K562 (cell line): ENCODE measurements around the gene AIRE. TPM values are rescaled to one million over a fixed set of nuclear protein-coding genes. Genes with fewer than 3 reads are reported as not detected.

Source experiments
- CEBPG ChIP-seq, 3 experiments: fragments of 200-800 bp in 1 of 3; sonication (Bioruptor generic) in 1 of 3; sonication (generic) in 1 of 3; formaldehyde crosslinking in 1 of 3; IDR thresholded peaks in 2 of 3; conservative IDR thresholded peaks in 1 of 3; 2 replicates each; pipeline versions ENCODE4 v1.6.1 to v1.8.0; 2016 to 2022; ENCODE audit warnings: missing compliant biosample characterization in 2 of 3, missing genetic modification characterization in 2 of 3, mild to moderate bottlenecking in 1 of 3, missing genetic modification reagents in 1 of 3
- CREBBP ChIP-seq: IDR thresholded peaks from one replicate; pipeline ENCODE4 v1.6.1; 2012; ENCODE audit warnings: low read depth, mild to moderate bottlenecking, control low read depth, inconsistent platforms, low read length
- CREM ChIP-seq: IDR thresholded peaks from 2 replicates; pipeline ENCODE4 v1.6.1; 2014; ENCODE audit warnings: antibody characterized with exemption, low read depth
- FOSL1 ChIP-seq: fragments of 200-800 bp; sonication (Bioruptor generic); conservative IDR thresholded peaks from 2 replicates; pipeline ENCODE4 v1.6.1; 2016; ENCODE audit warnings: missing genetic modification characterization, missing compliant biosample characterization
- FOXK1 ChIP-seq: sonication (generic); formaldehyde crosslinking; IDR thresholded peaks from 2 replicates; pipeline ENCODE4 v1.8.0; 2022; ENCODE audit warnings: missing genetic modification reagents, mild to moderate bottlenecking, borderline replicate concordance
- FUS ChIP-seq: fragments of 200-400 bp; formaldehyde crosslinking; optimal IDR thresholded peaks from 2 replicates; pipeline ENCODE3; 2017; ENCODE audit warnings: low read depth, low read length
- GMEB1 ChIP-seq: fragments of 250-450 bp; sonication (Bioruptor Pico); IDR thresholded peaks from 2 replicates; pipeline ENCODE4 v1.4.0; 2020; ENCODE audit warnings: mild to moderate bottlenecking
- IFI16 ChIP-seq: fragments of 250-450 bp; sonication (Bioruptor Pico); IDR thresholded peaks from 2 replicates; pipeline ENCODE4 v2.1.2; 2022; ENCODE audit warnings: mild to moderate bottlenecking, inconsistent platforms
- MBD2 ChIP-seq: sonication (generic); IDR thresholded peaks from 2 replicates; pipeline ENCODE4 v1.6.1; 2016; ENCODE audit warnings: low read depth, borderline replicate concordance
- MIER1 ChIP-seq: fragments of 450-650 bp; IDR thresholded peaks from 2 replicates; pipeline ENCODE4 v1.6.1; 2016; ENCODE audit warnings: antibody characterized with exemption, mild to moderate bottlenecking, low read depth
- NEUROD1 ChIP-seq: fragments of 150-350 bp; IDR thresholded peaks from 2 replicates; pipeline ENCODE4 v1.6.1; 2014; ENCODE audit warnings: borderline replicate concordance, low read length, low read depth; ENCODE audit not compliant: partially characterized antibody
- PHTF2 ChIP-seq: fragments of 250-450 bp; sonication (Bioruptor Pico); IDR thresholded peaks from 2 replicates; pipeline ENCODE4 v1.5.0; 2021; ENCODE audit warnings: mild to moderate bottlenecking
- RBM34 ChIP-seq: fragments of 200-400 bp; formaldehyde crosslinking; IDR thresholded peaks from 2 replicates; pipeline ENCODE4 v1.6.1; 2018; ENCODE audit warnings: low read length, borderline replicate concordance; ENCODE audit not compliant: insufficient read depth
- SAP30 ChIP-seq: fragments of 200-600 bp; sonication (generic); IDR thresholded peaks from 2 replicates; pipeline ENCODE4 v1.6.1; 2012; ENCODE audit warnings: borderline replicate concordance, low read depth, mild to moderate bottlenecking, moderate library complexity, low read length, control low read depth, inconsistent platforms; ENCODE audit not compliant: insufficient read depth, poor library complexity, severe bottlenecking
- SP1 ChIP-seq: sonication (generic); formaldehyde crosslinking; IDR thresholded peaks from 2 replicates; pipeline ENCODE4 v1.8.1; 2022; ENCODE audit warnings: mild to moderate bottlenecking, missing genetic modification reagents
- STAG1 ChIP-seq: sonication (generic); formaldehyde crosslinking; IDR thresholded peaks from 2 replicates; pipeline ENCODE4 v1.5.0; 2020; ENCODE audit warnings: missing genetic modification reagents, borderline replicate concordance
- TAF15 ChIP-seq: fragments of 200-400 bp; formaldehyde crosslinking; IDR thresholded peaks from 2 replicates; pipeline ENCODE4 v1.6.1; 2017; ENCODE audit warnings: mild to moderate bottlenecking, low read depth, low read length, moderate library complexity
- TRIM25 ChIP-seq: fragments of 450-650 bp; IDR thresholded peaks from 2 replicates; pipeline ENCODE4 v1.7.0; 2016; ENCODE audit warnings: borderline replicate concordance
- ZKSCAN3 ChIP-seq: fragments of 250-450 bp; sonication (Bioruptor Pico); IDR thresholded peaks from 2 replicates; pipeline ENCODE4 v1.4.0; 2020
- ZNF212 ChIP-seq: fragments of 450-650 bp; formaldehyde crosslinking; IDR thresholded peaks from 2 replicates; pipeline ENCODE4 v1.4.0; 2020; ENCODE audit warnings: mild to moderate bottlenecking
- ZNF384 ChIP-seq: IDR thresholded peaks from 2 replicates; pipeline ENCODE4 v1.6.1; 2012; ENCODE audit warnings: low read depth, low read length, improper control_type of control experiment
- ZNF449 ChIP-seq: fragments of 250-450 bp; sonication (Bioruptor Pico); IDR thresholded peaks from 2 replicates; pipeline ENCODE4 v1.8.0; 2022; ENCODE audit warnings: moderate library complexity, mild to moderate bottlenecking, inconsistent platforms
- polyA plus RNA-seq, 8 experiments: library from polyadenylated mRNA; depleted of rRNA in 4 of 8; stranded (reverse) in 5 of 8; unstranded in 3 of 8; fragments of >200 nt; fragmentation: Nextera tagmentation in 2 of 8; fragmentation: Illumina TruSeq in 1 of 8; extraction: Ambion mirVana in 2 of 8; extraction: Trizol in 1 of 8; gene quantifications; 2 replicates each; pipeline versions ENCODE4 v1.2.1 to v1.2.3, GENCODE V29; 2011 to 2014; ENCODE audit warnings: inconsistent platforms in 1 of 8, missing spikeins in 1 of 8
- total RNA-seq, 7 experiments: library from RNA; depleted of rRNA in 6 of 7; stranded (reverse); fragments of >200 nt in 6 of 7; fragmentation: Illumina TruSeq in 2 of 7; extraction: Trizol in 2 of 7; gene quantifications; 2 replicates each; pipeline versions ENCODE4 v1.2.1 to v1.2.3, GENCODE V29; 2011 to 2021; ENCODE audit warnings: low replicate concordance in 1 of 7

Gene AIRE
- total and polyA plus RNA-seq, 9 of the 15 experiments (the other 6 are each of a cell fraction or from before 2014, with no cell fraction given): 0.01 TPM; not detected in 8

DNA sequence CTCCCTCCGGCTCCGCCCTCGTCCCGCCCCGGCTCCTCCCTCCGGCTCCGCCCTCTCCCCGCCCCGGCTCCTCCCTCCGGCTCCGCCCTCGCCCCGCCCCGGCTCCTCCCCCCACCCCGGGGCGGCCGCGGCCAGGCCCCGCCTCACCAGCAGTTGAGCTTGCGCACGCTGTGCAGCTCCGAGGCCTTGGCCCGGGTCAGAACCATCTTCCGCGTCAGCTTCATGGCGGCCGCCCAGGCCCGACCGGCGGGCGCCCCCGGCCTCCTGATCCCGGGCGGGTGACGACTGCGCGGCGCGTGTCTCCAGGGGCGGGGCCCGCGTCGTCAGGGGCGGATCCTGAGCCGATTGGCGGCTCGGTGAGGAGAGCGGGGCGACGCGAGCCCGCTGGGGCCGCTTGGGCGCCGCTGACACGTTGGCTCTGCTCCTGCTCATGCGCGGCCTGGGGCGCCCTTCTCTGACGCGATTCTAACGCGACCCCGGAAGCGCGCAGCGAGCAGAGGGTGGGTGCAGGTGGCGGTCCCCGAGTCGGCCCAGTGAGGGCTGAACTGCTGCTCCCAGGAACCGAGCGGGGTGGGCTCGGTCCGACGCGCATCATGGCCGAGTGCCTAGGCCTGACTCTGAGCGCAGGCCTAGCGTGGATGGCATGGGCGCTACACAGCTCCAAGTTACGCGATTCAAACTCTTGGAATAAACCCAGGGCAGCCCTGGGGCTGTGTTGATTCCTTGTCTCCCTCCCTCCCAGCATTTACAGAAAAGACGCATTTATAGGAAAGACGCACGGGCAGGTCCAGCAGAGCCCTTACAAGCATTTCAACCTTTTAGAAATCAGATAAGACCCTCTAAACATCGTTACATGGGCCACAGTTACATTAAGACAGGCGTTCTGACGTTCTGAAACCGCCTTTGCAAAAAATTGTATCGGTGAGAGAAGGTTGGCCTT is 53.6 kb downstream of the AIRE start, which contains the start of gene CFAP410 (continued):
- 0 out of 2 replicates have a peak, but pooled peaks have one; percentile 20 for TF ChIP-seq TRIM25
- peak; percentile 21; the same call in 1 of the 2 replicates for TF ChIP-seq ZNF384
- no peak for TF ChIP-seq MIER1
- no peak for TF ChIP-seq IFI16 (CRISPR knock-in tag)
- TF ChIP-seq RBM34: no peak
- TF ChIP-seq FOSL1 (tag): no peak
- 0 out of 2 replicates have a peak, but pooled peaks have one; percentile 24 for TF ChIP-seq CEBPG (CRISPR knock-in tag; IDR thresholded peaks at IDR 0.05)
- TF ChIP-seq CEBPG (tag; conservative IDR thresholded peaks at IDR 0.05 in 1 of 2, IDR thresholded peaks at IDR 0.05 in 1 of 2): no peak
- peak; percentile 61 for TF ChIP-seq NEUROD1
- no peak for TF ChIP-seq CREBBP
- peak; percentile 65 for TF ChIP-seq SP1 (CRISPR knock-in tag)
- peak; percentile 61; the same call in 1 of the 2 replicates for TF ChIP-seq FOXK1
- peak; percentile 42; the same call in 1 of the 2 replicates for TF ChIP-seq PHTF2 (CRISPR knock-in tag)
- TF ChIP-seq ZKSCAN3: no peak
- TF ChIP-seq SAP30: peak; percentile 99
- 0 out of 2 replicates have a peak, but pooled peaks have one; percentile 21 for TF ChIP-seq STAG1
- TF ChIP-seq CREM: peak; percentile 100
- 0 out of 2 replicates have a peak, but pooled peaks have one; percentile 23 for TF ChIP-seq ZNF212
- peak; percentile 74 for TF ChIP-seq MBD2
- peak; percentile 63 for TF ChIP-seq FUS
- TF ChIP-seq ZNF449 (CRISPR knock-in tag): peak; percentile 47; the same call in 1 of the 2 replicates
- TF ChIP-seq GMEB1: peak; percentile 82
- TF ChIP-seq TAF15: no peak
